GM21825 (cell line): ENCODE data around the gene DACT2.
"Not testable (repeated sequence)": the region's sequence is repeated elsewhere in the genome, so short reads cannot be mapped to it uniquely, and the experiment has no call there.

Experiments used
- ATAC-seq: cut with Tn5 transposase; IDR thresholded peaks from one replicate; pipeline ENCODE4 v1.9.1; 2021; ENCODE audit warnings: mild to moderate bottlenecking, moderate library complexity; ENCODE audit not compliant: unreplicated experiment

The DACT2 gene

DNA sequence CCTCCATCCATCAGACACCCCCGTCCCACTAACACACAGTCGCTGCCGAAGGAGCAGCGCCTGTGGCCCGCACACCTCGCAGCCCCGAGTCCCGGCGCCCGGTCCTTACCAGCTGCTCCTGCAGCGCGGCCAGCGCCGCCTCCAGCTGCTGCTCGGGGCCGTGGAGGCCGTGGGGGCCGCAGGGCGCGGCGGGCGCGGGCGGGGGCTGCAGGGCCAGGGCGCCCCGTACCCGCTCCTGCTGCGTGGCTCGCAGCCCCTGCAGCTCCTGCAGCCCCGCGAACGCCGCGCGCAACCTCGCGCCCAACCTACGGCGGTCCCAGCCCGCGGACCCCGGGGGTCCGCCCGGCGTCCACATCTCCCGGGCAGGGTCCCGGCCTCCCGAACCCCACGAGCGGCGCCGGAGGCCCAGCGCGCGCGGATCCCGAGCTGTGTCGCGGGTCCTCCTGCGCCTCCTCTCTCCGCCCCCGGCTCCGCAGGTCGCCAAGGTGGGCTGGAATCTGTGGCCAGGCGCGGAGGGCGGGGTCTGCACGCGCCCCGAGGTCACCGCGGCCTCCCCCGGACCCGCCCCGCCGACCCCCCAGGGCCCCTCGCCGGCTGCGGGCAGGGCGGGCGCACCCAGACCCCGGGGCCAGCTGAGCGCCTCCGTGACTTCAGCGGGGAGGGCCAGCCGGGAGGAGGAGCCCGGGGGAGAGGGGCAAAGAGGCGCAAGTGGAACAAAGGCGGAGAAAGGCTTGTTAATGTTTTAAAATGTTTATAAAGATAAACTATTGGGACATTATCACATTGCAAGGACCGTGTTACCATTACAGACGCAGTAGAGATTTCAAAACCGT lies at the start of gene DACT2:
Gene DACT2, minus strand, starts transcription at position 499 of the 833 bp plus-strand sequence. Its CDS starts 144 bp downstream, at position 355.
- ATAC-seq, result no peak

DNA sequence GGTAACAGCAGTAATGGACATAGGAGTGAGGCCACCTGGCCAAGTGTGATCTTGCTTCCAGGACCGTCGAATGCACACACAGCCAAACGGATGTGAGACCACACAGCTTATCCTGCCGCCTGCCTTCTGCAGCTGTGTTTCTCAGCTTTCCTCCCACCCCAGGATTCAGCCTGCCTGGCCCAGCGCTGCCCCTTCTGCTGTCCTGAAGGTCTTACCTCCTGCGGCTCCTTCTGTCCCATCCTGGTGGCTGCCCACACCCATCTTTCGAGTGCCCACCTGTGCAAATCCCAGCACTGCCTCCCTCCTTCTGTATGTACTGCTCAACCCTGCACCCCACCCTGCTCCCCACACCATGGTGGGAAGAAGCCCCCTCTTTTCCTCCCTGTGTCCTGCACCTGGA lies 49.4 kb upstream of the DACT2 start:
- no peak for ATAC-seq

DNA sequence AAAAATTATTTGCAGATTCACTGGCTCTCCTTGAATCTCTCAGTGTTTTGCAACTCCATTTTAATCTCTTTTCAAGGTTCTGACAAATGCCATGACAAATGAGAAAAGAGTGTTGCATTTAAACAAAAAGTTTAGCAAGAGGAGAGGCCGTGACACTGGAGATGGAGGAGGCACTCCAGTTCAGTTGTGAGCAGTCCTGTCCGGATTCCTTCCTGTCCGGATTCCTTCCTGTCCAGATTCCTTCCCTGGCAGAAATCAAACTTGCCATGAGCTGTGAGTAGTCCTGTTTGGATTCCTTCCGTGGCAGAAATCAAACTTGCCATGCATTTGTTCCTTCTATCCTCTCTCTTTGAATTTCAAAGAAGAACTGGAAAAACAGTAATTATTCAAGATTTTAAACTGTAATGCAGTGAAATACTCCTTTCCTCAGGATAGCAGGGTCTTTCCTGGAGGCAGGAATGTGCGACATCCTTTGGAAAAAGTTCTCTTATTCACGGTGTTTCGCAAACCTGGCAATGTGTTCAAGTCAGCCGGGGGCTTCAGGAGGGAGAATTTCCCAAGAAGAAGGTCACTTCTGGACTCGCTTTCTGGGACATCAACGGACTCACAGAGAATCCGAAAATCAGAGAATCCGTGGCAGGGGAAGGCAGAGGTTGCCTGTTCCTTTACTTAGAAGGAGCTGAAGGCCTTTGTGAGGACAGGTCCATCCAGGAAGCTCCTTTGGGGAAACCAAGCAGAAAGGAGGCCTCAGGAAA lies 48.7 kb upstream of the DACT2 start:
- ATAC-seq, result no peak

DNA sequence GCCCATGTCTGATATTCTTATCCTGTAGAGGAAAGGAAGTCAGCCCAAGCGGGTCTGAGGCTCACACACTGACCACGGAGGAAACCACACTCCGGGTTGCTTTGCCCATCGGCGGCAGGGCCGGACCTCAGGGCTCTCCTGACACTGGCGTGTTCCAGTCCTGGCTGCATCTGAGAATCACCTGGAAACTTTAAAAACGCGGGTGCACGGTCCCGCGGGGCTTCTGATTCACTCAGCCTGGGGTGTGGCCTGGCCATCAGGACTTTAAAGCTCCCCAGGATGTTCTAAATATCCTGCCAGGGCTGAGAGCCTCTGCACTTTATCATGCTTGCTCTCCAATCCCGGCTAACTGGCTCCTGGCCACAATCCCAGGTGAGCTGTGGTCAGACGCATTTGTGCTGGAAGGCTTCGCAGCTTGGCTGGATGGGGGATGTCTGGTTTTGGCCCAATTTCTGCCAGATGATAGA lies 47.7 kb upstream of the DACT2 start:
- ATAC-seq, result no peak

- no peak for ATAC-seq
These were observed 46.9 kb upstream of the DACT2 start for GRCh38 chr6:168366473-168366872.

DNA sequence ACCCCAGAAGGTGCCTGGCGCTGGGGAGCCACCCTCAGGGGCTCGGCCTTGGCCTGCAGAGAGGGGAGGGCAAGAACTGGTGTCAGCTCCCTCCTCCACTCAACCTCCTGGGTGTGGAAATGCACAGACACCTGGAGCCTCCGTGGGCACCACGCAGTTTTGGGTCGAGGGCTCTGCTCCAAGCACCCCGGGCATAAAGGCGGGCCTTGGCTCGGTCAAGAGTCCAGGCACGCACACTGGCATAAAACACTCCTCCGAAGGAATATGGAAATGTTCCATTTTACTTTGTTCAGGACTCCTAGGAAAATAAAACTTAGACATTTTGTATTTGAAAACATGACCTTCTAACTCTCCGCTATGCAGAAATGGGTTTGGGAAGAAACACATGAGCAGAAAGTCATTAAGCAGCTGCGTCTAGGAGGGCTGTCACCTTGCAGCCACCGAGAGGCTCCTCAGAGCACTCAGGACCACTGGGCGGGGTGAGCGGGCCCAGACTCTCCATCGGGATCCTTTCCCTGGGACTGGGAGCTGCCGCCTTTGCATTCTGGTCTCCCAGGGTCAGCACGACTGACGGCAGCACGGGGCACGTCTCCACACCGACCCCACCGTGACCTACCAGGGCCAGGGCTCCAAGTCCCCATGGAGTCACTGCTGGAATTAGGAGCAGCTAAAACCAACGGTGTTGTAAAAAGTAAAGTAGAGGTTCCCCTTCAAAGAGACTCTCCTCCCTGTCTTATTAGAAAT lies 46.0 kb upstream of the DACT2 start:
- no peak for ATAC-seq

DNA sequence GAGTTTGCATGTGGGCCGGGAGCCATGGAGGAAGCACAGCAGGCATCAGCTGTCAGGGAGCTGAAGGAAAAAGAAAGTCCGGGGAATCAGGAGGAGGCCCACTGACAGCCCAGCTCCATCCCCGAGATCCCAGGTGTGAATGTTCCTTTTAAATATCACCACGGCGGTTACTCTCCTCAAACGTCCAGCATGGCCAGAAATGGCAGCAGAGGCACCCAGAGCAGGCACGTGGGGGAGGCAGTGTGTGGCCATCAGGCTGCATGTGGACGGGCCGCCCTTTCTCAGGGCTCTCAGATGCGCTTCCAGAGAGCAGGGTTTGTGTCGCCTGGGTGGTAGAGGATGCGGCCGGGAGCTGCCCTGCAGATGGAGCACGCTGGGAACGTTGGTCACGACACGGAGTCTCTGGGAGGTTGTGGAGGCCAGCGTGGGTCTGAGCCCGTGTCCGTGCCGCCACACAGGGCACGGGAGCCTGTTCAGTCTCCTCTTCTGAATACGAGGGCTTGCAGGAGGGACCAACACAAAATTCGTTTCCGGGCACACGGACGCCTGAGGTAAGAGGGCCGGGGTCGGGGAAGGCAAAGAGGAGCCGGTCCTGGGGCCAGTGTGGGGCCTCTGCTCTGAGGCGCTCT lies 45.3 kb upstream of the DACT2 start:
- no peak for ATAC-seq

DNA sequence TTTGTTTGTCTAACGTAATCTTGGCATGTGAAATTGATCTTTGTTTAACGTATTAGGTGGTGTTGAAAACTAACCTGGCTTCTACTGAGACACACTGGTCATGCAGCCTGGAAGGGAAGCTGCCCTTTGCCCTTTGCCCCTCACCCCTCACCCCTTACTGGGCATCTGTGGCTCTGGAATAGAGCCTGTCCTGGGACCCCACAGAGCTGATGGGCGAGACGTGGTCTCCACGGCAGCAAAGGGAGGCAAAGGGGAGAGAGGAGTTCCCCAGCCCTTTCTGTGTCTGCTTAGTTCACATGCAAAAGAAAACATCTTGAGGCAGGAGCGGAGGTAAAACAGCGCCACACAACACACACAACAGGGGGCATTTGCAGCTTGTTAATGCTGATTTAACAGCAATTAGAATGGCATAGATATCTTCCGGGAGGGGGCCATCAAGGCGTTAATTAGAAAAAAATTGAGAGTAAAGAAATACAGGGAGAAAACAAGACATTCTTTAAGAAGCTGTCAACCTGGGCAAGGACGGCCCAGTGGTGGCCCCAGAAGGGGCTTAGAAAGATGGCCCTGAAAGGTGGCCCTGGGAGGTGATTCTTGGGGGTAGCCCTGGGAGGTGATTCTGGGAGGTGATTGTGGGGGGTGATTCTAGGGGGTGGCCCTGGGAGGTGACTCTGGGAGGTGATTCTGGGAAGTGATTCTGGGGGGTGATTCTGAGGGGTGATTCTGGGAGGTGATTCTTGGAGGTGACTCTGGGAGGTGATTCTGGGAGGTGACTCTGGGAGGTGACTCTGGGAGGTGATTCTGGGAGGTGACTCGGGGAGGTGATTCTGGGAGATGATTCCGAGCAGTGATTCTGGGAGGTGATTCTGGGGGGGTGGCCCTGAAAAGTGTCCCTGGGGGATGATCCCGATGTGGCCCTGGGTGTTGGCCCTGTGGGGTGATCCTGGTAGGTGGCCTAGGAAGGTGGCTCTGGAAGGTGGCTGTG lies 44.5 kb upstream of the DACT2 start:
- ATAC-seq, result no peak

GRCh38 chr6:168363302-168363701 lies 43.7 kb upstream of the DACT2 start:
- ATAC-seq, result no peak

DNA sequence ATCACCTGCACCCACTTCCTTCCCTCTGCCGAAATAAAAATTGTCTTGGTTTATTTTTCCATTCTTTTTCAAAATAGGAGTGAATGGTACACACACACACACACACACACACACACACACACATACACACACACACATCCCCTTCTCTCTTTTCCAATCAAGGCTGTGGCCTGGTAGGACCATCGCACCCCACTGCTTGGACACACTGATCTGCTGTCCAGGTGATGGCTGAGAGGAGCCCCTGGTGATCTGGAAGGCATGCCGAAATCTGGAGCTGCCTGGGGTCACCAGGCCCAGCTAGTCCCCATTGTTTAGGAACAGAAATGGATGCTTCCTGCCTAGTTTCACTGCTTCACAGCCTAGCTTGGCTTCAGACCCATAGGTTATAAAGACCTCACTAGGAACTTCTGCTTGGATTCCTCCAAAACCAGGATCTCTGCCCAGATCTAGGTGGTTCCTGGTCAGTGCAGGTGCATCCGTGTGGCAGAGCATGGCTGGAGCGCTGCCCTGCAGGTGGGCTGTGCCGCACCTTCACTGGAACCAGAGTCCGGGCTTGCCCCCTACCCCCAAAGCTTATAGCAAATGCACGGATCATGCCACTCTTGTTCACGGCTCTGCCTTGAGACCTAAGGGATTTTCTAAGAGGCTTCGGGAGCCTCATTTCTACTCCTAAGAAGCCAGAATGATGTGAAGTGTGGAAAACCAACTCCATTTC lies 42.9 kb upstream of the DACT2 start:
- no peak for ATAC-seq

DNA sequence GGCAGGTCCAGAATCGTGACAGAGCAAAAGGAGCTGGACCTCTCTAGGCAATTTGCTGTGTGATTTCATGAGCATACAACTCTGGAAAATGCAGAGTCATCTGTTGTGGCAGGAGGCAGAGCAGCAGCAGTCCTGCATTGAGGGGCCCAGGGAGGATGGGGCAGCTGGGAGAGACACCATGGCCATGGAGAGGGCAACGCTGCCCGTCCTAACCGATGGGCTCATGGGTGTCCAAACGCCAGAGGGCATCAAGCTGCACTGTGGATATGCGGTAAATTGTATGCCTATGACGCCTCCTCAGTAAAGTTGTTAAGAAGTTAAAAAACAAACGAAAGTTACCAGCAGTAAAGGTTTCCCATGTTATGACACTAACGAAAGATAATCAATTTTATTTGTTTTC lies 42.2 kb upstream of the DACT2 start:
- no peak for ATAC-seq

DNA sequence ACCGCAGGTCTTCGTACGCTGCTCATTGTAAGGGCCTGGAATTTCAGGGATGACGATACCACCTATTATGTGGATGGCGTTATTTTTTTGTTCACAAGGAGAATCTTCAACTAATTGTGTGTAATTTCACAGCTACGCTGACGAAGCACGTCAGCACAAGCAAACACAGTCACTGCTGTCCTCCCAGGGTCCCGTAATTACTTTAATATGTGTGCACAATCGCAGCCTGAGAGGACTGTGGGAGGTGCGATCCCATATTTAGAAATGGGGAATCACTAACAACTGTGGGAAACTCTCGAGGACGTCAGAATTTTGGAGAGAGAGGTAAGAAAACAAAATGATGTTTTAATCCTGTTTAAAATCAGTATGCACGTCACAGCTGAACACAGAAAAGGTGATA lies 40.2 kb upstream of the DACT2 start:
- ATAC-seq, result no peak

- no peak for ATAC-seq
These were observed 39.4 kb upstream of the DACT2 start for GRCh38 chr6:168358842-168359420.

- not testable (repeated sequence) for ATAC-seq
These were observed 37.3 kb upstream of the DACT2 start for GRCh38 chr6:168356872-168357271.

DNA sequence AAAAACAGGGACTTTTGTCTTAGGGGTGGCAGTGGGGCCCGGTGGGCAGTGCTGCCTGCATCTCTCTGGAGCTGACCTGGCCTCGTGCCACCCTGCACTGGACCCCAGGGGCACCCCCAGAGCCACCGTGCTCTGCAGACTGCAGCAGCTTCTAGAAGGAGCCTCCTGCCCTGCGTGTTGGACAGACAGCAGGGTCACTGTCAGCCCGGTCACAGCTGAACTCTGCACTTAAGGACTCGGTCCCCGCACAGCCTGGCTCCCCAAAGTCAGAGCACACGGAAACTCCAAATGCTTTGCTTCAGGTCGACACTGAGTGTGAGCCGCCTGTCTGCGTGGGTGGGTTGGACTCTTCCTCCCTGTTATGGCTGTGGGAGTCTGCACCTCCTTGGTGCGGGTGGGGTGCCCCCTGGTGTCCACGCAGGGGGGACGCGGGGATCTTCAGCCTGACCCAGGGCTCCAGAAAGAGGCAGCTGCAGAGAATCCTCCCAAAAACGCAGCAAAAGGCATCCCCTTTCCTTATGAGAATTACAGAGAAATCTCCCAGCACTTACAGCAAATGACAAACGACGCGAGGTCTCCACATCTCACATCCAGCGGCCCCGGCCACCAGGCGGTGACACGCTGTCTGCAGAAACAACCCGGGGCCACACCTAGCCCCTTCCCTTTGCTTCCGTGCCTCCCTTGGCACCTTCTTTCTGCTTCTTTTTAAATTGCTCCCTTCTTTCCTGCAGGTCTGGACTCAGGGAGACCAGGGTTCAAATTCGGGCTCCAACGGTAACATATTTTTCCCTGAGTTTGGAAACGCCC lies 36.3 kb upstream of the DACT2 start:
- ATAC-seq, result no peak

- ATAC-seq, result no peak
These were observed 34.8 kb upstream of the DACT2 start for GRCh38 chr6:168354338-168354737.

DNA sequence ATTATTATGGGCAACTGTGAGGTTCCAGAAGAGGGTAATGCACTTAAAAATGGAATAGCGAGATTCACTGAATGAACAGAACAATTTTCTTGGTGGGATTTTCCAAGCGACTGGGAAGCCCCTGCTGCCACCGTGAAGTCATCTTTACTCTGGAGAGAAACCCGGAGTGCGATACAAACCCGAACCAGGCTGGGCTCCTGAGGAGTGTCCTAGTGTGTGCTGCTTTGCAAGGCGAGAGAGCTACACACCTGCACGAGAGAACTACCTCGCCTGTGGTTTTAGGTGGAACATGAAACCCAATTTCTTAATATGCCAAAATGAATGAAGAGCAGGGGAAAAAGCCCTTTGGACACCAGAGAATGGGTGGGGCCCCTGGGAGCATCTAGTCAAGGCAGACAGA lies 33.5 kb upstream of the DACT2 start:
- ATAC-seq, result no peak

DNA sequence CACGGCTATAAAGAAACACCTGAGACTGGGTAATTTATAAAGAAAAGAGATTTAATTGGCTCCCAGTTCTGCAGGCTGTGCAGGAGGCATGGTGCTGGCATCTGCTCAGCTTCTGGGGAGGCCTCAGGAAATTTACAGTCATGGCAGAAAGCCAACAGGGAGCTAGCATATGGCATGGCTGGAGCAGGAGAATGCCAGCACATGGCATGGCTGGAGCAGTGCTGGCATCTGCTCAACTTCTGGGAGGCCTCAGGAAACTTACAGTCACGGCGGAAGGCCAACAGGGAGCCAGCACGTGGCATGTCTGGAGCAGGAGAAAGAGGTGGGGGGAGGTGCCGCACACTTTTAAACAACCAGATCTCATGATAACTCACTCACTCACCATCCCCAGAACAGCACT lies 32.5 kb upstream of the DACT2 start:
- no peak for ATAC-seq
